NCI-H2196 (cell line): ENCODE measurements around the gene OS9.

Experiments
- DNase-seq: peaks from one replicate; lab custom pipeline; 2025; ENCODE audit not compliant: unreplicated experiment; lab: John Stamatoyannopoulos, UW

The OS9 gene

GRCh38 chr12:57764662-57765002 is 70.7 kb downstream of the OS9 start:
- no peak for DNase-seq

GRCh38 chr12:57765003-57765697 is 71.2 kb downstream of the OS9 start:
- no peak for DNase-seq

GRCh38 chr12:57765698-57766463 is 71.9 kb downstream of the OS9 start:
- DNase-seq, result no peak

- DNase-seq, result no peak
Measured at GRCh38 chr12:57766464-57767304, 72.8 kb downstream of the OS9 start, which contains the start of gene CYP27B1. Gene CYP27B1, minus strand, starts transcription at chr12:57767078. Its CDS starts 37 bp downstream, at chr12:57767041.

GRCh38 chr12:57767305-57767698 is 73.4 kb downstream of the OS9 start:
- DNase-seq, result no peak

- DNase-seq, result no peak
Measured at GRCh38 chr12:57767876-57768275, 73.9 kb downstream of the OS9 start.

GRCh38 chr12:57769594-57769993 is 75.7 kb downstream of the OS9 start:
- DNase-seq, result no peak

- no peak for DNase-seq
Measured at GRCh38 chr12:57770734-57771133, 76.8 kb downstream of the OS9 start.
